Measurements from ENCODE around the gene ALB. TPM values are rescaled to one million over a fixed set of nuclear protein-coding genes. Genes with fewer than 3 reads are reported as not detected.

The ALB gene
- total RNA-seq, 4 donors from 2014 or later: 0.32 TPM; not detected in 3

- Histone ChIP-seq H3K4me3 (no peak overlapping the region), H3K9me3 (no peaks in the 10 kb centered on the region), H3K4me1 (no peaks in the 10 kb centered on the region), H3K27me3 (no peaks in the 10 kb centered on the region), H3K27ac (replicated peaks in 1 of 4) (no peak overlapping the region), H3K36me3 (no peaks in the 10 kb centered on the region)
- no peak for TF ChIP-seq POLR2AphosphoS5 (IDR thresholded peaks at IDR 0.05)
- no peak for TF ChIP-seq POLR2A (IDR thresholded peaks at IDR 0.05; ENCODE audit: low read depth)
- no peak for TF ChIP-seq CTCF (IDR thresholded peaks at IDR 0.05)
- TF ChIP-seq EP300 (IDR thresholded peaks at IDR 0.05): no peak
- intact Hi-C loops (cut with DNase I): no loop called here
- no peak for DNase-seq (ENCODE audit: extremely low spot score)
- WGBS: 83% methylated on average over 2 of the region's 2 CpGs
Measured at GRCh38 chr4:73415807-73416238, 11.7 kb downstream of the ALB start.

- H3K4me1 ChIP-seq: no peaks in the 10 kb centered on the region
- H3K27me3 ChIP-seq: no peaks in the 10 kb centered on the region
- 77% methylated on average over 2 of the region's 2 CpGs for WGBS
- intact Hi-C loops (cut with DNase I): no loop called here
- TF ChIP-seq POLR2AphosphoS5 (IDR thresholded peaks at IDR 0.05) (no peak), EP300 (IDR thresholded peaks at IDR 0.05) (no peak), CTCF (IDR thresholded peaks at IDR 0.05) (no peak), POLR2A (IDR thresholded peaks at IDR 0.05; ENCODE audit: low read depth) (no peak)
- no peaks in the 10 kb centered on the region for H3K36me3 ChIP-seq
- no peaks in the 10 kb centered on the region for H3K9me3 ChIP-seq
- no peak overlapping the region for H3K4me3 ChIP-seq
- DNase-seq (ENCODE audit: extremely low spot score): no peak
- no peak overlapping the region for H3K27ac ChIP-seq (replicated peaks in 1 of 4)
Measured at GRCh38 chr4:73416423-73417087, 12.5 kb downstream of the ALB start.

GRCh38 chr4:73417342-73417741, 13.3 kb downstream of the ALB start:
- H3K27ac ChIP-seq (replicated peaks in 1 of 4): no peak overlapping the region

GRCh38 chr4:73417973-73418372, 13.9 kb downstream of the ALB start:
- Histone ChIP-seq H3K27ac (replicated peaks in 1 of 4) (no peak overlapping the region), H3K9me3 (no peaks in the 10 kb centered on the region), H3K4me3 (no peak overlapping the region), H3K4me1 (no peaks in the 10 kb centered on the region), H3K27me3 (no peaks in the 10 kb centered on the region), H3K36me3 (no peaks in the 10 kb centered on the region)
- TF ChIP-seq POLR2AphosphoS5 (IDR thresholded peaks at IDR 0.05): no peak
- no peak for TF ChIP-seq CTCF (IDR thresholded peaks at IDR 0.05)
- TF ChIP-seq EP300 (IDR thresholded peaks at IDR 0.05): no peak
- TF ChIP-seq POLR2A (IDR thresholded peaks at IDR 0.05; ENCODE audit: low read depth): no peak
- intact Hi-C loops (cut with DNase I): no loop called here
- no peak for DNase-seq (ENCODE audit: extremely low spot score)
- 86% methylated on average over 6 of the region's 6 CpGs for WGBS

More at GRCh38 chr4:73417342-73417741, 13.3 kb downstream of the ALB start:
- no peak overlapping the region for H3K4me3 ChIP-seq
- H3K9me3 ChIP-seq: no peaks in the 10 kb centered on the region
- intact Hi-C loops (cut with DNase I): no loop called here
- TF ChIP-seq CTCF (IDR thresholded peaks at IDR 0.05) (no peak), POLR2A (IDR thresholded peaks at IDR 0.05; ENCODE audit: low read depth) (no peak), POLR2AphosphoS5 (IDR thresholded peaks at IDR 0.05) (no peak), EP300 (IDR thresholded peaks at IDR 0.05) (no peak)
- WGBS: 82% methylated on average over 2 of the region's 2 CpGs
- no peaks in the 10 kb centered on the region for H3K27me3 ChIP-seq
- no peaks in the 10 kb centered on the region for H3K4me1 ChIP-seq
- H3K36me3 ChIP-seq: no peaks in the 10 kb centered on the region
- no peak for DNase-seq (ENCODE audit: extremely low spot score)

GRCh38 chr4:73418677-73419076, 14.6 kb downstream of the ALB start:
- no peak for TF ChIP-seq POLR2AphosphoS5 (IDR thresholded peaks at IDR 0.05)
- TF ChIP-seq POLR2A (IDR thresholded peaks at IDR 0.05; ENCODE audit: low read depth): no peak
- TF ChIP-seq CTCF (IDR thresholded peaks at IDR 0.05): no peak
- TF ChIP-seq EP300 (IDR thresholded peaks at IDR 0.05): no peak
- Histone ChIP-seq H3K4me3 (no peak overlapping the region), H3K9me3 (no peaks in the 10 kb centered on the region), H3K36me3 (no peaks in the 10 kb centered on the region), H3K27me3 (no peaks in the 10 kb centered on the region), H3K27ac (replicated peaks in 1 of 4) (no peak overlapping the region), H3K4me1 (no peaks in the 10 kb centered on the region)
- 58% methylated on average over 1 of the region's 1 CpG for WGBS
- intact Hi-C loops (cut with DNase I): no loop called here
- DNase-seq (ENCODE audit: extremely low spot score): no peak

Data from esophagus muscularis mucosa (tissue), 4 donors.